ENCODE results near the gene THAP4.
"Not testable (repeated sequence)": the region's sequence is repeated elsewhere in the genome, so short reads cannot be mapped to it uniquely, and the experiment has no call there.

THAP4 gene

DNA sequence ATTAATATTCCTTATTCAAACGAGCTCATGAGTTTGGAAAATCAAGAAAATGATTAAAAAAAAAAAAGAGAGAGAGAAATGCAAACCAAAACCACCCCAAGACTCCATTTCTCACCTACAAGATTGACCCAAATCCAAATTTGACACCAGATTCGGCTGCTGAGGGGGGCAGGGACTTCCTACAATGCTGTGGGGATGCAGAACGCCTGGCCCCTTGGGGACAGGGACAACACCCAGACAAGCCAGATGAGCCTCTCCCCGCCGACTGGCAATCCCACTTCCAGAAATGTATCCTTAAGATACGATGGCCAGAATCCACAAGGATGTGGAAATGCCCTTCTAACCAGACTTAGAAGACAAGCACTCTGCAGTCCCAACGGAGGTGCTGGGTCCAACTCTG is 57.7 kb downstream of the THAP4 start:
- TF ChIP-seq, protein P1, sequence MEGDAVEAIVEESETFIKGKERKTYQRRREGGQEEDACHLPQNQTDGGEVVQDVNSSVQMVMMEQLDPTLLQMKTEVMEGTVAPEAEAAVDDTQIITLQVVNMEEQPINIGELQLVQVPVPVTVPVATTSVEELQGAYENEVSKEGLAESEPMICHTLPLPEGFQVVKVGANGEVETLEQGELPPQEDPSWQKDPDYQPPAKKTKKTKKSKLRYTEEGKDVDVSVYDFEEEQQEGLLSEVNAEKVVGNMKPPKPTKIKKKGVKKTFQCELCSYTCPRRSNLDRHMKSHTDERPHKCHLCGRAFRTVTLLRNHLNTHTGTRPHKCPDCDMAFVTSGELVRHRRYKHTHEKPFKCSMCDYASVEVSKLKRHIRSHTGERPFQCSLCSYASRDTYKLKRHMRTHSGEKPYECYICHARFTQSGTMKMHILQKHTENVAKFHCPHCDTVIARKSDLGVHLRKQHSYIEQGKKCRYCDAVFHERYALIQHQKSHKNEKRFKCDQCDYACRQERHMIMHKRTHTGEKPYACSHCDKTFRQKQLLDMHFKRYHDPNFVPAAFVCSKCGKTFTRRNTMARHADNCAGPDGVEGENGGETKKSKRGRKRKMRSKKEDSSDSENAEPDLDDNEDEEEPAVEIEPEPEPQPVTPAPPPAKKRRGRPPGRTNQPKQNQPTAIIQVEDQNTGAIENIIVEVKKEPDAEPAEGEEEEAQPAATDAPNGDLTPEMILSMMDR (IDR thresholded peaks at IDR 0.05; ENCODE audit: control insufficient read depth, insufficient read depth, low read depth, low read length, missing control alignments) = no peak
- H3K4me3 ChIP-seq (ENCODE audit: control insufficient read depth, low read depth, low read length) = no peak overlapping the region
- DNase-seq (ENCODE audit: low read depth) = no peak

GRCh38 chr2:241577413-241578122 is 59.4 kb downstream of the THAP4 start:
- no peak overlapping the region for H3K4me3 ChIP-seq (ENCODE audit: control insufficient read depth, low read depth, low read length)
- TF ChIP-seq, protein P1 (IDR thresholded peaks at IDR 0.05; ENCODE audit: control insufficient read depth, insufficient read depth, low read depth, low read length, missing control alignments) = no peak
- no peak for DNase-seq (ENCODE audit: low read depth)

- H3K4me3 ChIP-seq (ENCODE audit: control insufficient read depth, low read depth, low read length) = no peak overlapping the region
- TF ChIP-seq, protein P1 (IDR thresholded peaks at IDR 0.05; ENCODE audit: control insufficient read depth, insufficient read depth, low read depth, low read length, missing control alignments) = no peak
- no peak for DNase-seq (ENCODE audit: low read depth)
Measured at GRCh38 chr2:241576293-241576654, 60.7 kb downstream of the THAP4 start.

DNA sequence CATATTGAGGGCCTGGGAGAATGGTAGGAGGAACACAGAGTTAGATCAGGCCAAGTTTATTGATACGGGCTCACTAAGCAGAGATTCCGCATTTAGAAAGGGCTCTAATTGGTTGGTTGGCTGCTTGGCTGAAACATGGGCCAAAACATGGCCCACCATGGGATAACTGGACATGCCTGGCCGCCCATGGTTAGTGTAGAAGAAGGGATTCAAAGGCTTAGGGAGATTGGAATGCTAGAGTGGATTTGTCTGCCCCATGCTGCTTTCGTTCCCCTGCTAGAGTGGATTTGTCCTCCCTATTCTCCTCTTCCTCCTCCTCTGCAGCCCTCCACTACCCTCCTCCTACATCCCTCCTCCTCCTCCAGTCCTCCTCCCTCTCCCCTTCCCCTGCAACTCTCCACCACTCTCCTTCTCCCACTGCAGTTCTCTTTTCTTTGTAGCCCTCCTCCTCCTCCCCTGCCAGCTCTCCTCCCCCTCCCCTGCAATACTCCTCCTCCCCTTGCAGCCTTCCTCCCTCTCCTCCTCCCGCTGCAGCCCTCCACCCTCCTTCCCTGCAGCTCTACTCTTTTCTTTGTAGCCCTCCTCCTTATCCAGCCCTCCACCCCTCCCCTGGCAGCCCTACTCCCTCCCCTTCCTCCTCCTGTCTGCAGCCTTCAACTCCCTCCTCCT is 61.2 kb downstream of the THAP4 start:
- no peak overlapping the region for H3K4me3 ChIP-seq (ENCODE audit: control insufficient read depth, low read depth, low read length)
- no peak for DNase-seq (ENCODE audit: low read depth)
- TF ChIP-seq, protein P1 (IDR thresholded peaks at IDR 0.05; ENCODE audit: control insufficient read depth, insufficient read depth, low read depth, low read length, missing control alignments) = no peak

DNA sequence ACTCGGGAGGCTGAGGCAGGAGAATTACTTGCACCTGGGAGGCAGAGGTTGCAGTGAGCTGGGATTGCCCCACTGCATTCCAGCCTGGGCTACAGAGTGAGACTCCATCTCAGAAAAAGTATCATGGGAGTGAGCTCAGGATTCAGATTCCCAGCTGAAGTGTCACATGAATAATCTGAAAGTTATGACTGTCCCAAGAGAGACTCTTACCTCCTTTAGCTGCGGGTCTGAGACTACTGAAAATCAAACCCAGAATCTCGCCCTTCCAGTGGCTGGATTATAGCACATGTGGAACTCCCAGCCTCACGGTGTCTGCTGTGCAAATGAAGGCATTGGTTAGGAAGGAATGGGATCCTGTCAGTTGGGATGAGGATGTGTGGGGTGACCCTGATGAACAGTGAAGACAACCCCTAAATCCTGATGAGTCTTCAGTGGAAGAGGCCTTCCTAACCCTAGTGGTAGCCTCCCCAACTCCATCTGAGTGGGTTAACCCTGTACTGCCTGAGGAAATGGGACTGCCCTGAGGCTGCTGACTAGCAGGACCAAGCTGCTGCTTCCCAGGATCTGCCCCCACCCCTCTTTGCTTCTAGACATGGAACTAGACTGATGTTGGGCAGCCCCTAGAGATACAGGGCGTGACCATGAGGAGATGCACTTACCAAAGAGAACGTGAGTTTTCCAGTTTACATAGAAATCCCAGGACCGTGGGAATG is 61.9 kb downstream of the THAP4 start:
- H3K4me3 ChIP-seq (ENCODE audit: control insufficient read depth, low read depth, low read length) = no peak overlapping the region
- DNase-seq (ENCODE audit: low read depth) = no peak
- TF ChIP-seq, protein P1 (IDR thresholded peaks at IDR 0.05; ENCODE audit: control insufficient read depth, insufficient read depth, low read depth, low read length, missing control alignments) = no peak

GRCh38 chr2:241573741-241574140 is 63.2 kb downstream of the THAP4 start:
- TF ChIP-seq, protein P1 (IDR thresholded peaks at IDR 0.05; ENCODE audit: control insufficient read depth, insufficient read depth, low read depth, low read length, missing control alignments) = no peak
- no peak for DNase-seq (ENCODE audit: low read depth)

GRCh38 chr2:241572915-241573651 is 63.9 kb downstream of the THAP4 start:
- not testable (repeated sequence) for DNase-seq (ENCODE audit: low read depth); H3K4me3 ChIP-seq (ENCODE audit: control insufficient read depth, low read depth, low read length)

More at GRCh38 chr2:241573741-241574140, 63.2 kb downstream of the THAP4 start:
- no peak overlapping the region for H3K4me3 ChIP-seq (ENCODE audit: control insufficient read depth, low read depth, low read length)

Data from AG09309 (cell line).